NCI-H1417 treated with DMSO at 0.1 percent for 48 hours (cell line): ENCODE measurements around the gene COL27A1.

Source experiments
- DNase-seq: peaks from one replicate; lab custom pipeline; 2025; lab: John Stamatoyannopoulos, UW

Gene COL27A1

DNA sequence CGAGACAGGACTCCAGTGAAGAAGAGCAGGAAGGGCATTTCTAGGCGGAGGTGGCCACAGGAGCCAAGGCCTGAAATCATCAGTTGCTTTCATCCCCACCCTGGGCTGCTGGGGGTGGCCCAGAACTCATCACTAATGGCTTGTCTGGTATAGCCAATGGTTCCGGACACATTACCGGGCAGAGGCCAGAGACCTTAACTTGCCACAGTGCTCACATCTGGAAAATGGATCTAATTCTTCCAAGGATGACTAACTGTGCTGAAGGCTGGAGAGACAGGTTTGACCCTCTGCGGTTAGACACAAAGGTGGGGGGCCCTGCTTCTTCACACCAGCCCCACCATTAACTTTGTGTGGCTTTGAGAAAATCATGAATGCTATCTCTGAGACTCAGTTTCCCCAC lies 6.2 kb upstream of the COL27A1 start:
- DNase-seq: no peak

- no peak for DNase-seq
These were observed 5.5 kb upstream of the COL27A1 start for GRCh38 chr9:114149765-114150340.

DNA sequence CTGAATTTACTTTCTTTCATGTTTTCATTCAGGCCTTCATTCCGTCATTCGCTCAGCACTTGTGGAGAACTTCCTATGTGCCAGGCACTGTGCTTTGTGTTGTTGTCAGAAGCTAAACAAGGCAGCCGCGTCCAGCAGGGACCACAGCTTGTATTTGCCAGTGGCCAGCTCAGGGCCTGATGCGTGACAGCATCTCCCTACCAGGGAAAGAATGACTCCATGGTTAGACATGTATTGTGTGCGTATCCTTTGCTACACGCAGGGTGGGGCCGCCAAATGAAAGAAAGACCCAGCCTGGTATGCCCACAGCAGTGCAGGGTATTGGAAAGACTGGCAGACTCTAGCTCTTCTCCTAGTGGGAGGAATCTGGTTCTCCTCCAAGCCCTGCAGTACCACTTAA lies 4.7 kb upstream of the COL27A1 start:
- DNase-seq: no peak

DNA sequence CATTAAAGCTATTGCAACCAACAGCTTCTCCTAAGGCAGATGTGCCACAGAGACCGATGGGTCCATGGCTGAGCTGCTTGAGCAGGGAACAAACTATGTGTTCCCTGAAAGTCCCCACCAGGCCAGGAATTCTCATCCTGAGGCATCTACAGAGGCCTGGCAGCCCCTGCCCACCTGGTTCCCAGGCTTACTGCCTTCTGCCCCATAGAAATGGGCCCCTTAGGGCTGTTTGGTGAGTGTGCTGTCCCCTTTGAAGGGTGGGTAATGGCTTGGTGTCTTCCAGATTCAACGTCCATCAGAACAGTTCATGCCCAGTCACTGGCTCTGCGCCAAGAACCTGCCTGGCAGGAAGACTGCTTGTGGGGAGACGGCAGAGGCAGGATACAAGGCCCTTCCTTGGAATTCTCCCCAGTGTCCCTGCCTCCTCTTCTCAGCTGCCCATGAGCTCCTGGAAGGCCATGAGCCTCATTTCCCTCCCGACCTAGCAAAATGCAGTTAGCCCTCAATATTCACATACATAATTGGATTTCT lies 3.8 kb upstream of the COL27A1 start:
- DNase-seq: no peak

DNA sequence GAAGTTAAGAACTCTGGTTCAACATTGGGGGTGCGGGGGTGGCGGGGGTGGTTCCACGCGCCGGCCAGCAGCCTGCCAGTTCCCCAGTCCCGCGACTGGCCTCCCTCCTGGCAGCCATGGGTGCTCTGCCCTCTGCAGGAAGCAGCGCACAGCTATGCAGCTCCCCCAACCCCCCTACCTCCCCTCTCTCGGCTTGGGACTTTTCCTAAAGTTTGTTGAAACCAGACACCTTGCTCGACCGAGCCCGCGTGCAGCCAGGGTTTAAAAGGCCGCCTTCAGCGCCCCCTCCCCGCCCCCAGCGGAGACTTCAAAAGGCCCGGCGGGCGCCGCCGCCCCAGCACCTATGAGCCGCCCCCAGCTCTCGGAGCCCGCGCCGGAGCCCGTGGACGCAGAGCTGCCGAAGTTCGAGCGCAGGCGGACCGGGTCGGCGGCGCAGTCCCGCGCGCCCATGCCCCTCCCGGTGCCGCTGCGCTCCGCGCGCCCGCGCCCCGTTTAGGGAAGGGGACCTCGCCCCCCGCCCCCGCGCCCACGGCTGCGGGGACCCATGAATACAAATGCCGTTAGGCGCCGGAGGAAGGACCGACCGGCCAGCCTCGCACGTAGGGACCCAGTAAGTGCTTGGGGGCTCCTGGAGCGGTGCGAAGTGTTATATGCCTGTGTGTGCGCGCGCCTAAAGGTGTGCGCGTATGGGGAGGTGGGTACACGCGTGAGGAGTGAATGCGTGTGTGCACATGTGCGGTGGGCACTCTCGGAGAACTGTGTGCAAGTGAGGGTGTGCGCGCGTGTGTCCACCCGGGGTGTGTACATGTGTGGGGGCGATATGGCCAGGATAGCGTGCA lies 1.4 kb upstream of the COL27A1 start:
- DNase-seq: no peak

GRCh38 chr9:114154600-114155102 lies 686 bp upstream of the COL27A1 start:
- DNase-seq: no peak

DNA sequence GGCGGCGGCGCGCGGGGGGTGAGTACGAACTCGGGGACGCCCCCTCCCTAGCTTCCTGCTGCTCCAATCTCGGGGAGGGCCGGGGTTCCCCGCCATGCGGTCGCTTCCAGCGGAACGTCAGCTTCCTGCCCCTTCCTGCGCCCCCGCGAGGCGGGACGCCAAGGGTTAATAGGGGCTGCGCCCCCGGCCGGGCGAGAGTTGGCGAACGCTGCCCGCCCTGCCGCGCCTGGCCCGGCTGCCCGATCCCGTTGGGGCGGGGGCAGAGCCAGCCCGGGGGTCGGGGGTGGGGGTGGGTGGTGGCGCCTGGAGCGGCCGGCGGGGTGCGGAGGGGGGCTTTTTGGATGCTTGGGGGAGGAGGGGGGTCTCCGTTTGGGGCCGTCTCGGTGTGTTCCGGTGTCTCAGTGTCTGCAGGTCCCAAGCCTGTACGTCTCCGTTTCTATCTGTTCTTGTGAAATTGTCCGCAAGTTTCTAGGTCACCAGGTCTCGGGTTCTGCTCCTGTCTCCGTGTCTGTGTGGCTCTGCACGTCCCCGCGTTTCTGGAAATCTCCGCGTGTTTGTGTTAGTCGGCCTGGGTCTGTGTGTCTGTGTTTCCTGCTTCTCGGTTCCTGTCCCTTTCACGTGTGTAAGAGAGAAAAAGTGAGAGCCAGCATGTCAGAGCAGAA lies 789 bp downstream of the COL27A1 start:
- no peak for DNase-seq

DNA sequence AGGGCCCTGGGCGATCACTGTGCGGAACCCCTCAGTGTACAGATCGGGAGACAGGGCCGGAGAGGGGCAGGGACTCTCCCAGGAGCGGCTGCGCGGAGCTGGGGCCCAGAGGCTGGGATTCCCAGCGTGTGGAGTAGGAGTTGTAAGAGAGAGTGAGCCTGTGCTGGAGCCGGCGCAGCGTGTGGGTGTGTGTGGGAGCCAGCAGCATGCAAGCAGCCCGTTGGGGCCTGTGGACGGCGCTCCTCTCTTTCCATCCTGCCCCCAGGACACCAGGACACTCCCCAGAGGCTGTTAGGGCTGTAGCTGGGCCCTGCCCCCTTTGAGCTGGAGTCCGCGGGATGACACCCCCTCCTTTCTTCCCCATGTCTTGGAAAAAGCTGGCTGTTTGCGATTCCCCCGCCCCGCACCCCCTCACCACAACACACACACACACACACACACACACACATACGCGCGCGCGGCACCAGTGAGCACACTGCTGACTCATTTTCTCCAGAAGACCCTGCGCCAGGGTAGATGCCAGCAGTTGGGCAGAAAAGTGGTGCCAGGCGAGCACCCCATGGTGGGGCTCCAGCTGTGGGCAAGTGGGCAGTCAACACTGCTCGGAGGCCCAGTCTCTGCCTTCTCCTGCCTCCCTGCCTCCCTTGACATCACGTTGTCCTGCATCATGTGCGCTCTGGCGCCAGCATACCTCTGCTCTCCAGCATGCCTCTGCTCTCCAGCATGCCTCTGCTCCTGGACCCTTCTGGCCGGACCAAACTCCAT lies 1.5 kb downstream of the COL27A1 start:
- DNase-seq: no peak

- no peak for DNase-seq
These were observed 2.3 kb downstream of the COL27A1 start for GRCh38 chr9:114157516-114158176.

DNA sequence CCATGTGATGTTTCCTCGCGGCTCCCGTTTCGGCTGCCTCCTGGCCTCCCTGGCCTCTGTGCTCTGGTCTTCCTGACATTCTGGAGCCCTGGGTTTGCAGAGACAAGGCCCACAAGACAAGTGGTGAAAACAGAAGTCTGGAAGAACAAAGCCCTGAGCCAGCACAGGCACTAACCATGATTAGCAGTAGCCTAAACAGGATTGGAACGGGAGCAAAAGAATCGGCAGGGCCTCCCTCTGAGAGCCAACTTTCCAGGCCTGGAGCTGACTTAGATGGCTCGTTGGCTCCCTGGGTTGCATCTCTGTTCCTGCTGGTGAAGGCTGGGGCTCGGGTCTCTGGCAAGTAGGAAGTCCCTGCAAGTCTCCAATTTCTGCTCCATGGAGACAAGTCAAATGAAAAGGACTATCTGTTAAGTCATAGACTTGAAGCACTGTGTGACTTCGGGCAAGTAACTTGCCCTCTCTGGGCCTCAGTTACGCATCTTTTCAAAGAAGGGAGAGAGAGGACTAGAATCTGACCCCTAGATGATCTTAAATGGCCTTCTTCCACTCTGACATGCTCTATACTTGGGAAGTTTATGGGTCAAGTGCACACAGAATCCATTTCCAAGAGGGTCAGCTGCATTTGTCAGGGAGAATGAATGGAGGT lies 3.3 kb downstream of the COL27A1 start:
- DNase-seq: no peak

DNA sequence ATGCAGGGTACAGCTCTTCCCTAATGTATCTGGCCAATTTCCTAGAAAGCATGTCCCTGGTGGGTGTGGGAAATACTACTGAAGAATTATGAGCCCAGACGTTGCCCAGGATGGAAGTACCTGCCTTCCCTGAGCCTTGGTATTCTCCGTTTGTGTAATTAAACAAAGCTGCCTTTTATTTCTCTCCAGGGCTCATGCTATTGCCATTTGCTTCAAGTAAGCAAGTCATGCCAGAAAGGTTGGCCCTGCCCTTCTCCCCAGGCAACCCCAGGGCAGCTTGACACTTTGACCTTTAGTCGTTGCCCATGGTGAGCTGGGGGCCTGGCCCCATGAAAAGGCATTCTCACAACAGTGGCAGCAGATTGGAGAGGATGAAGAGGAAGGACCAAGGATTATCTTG lies 4.4 kb downstream of the COL27A1 start:
- no peak for DNase-seq

DNA sequence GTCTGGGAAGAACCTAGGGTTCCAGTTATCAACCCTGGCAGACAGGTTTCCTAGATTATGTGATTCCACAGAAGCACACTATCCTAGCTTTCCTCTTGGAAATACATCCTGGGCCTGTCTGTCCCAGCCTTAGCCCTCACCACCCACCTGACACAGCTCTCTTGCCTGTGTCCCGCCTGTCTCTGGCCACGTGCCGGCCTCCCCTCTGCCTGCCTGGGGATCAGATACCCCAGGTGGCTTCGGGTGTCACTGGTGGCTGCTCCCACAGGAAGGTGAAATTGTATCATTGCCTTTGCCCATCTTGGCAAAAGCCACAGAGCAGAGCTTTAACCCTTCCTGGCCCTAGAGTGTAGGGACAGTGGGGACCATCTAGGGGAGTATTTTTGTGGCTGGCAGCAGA lies 6.2 kb downstream of the COL27A1 start:
- DNase-seq: no peak

DNA sequence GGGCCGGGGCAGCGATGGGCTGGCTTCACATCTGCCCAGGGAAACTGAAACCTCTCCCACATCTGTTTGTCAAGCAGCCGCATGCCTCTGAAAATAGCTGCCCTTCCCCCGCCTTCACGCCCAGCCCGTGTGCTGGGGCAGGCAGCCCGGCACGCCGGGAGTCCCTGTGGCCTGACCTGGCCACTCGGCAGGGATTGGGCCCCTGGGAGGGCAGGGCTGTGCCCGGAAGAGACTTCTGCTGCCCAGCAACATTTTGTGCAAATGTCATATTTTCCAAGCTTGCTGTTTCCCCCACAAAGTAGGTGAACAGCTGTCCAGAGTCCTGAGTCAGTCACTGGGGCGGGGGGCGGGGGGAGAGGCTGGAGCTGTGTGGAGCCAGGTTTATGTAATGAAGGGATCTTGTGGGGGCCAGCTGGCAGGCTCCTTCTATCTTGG lies 8.2 kb downstream of the COL27A1 start:
- no peak for DNase-seq

DNA sequence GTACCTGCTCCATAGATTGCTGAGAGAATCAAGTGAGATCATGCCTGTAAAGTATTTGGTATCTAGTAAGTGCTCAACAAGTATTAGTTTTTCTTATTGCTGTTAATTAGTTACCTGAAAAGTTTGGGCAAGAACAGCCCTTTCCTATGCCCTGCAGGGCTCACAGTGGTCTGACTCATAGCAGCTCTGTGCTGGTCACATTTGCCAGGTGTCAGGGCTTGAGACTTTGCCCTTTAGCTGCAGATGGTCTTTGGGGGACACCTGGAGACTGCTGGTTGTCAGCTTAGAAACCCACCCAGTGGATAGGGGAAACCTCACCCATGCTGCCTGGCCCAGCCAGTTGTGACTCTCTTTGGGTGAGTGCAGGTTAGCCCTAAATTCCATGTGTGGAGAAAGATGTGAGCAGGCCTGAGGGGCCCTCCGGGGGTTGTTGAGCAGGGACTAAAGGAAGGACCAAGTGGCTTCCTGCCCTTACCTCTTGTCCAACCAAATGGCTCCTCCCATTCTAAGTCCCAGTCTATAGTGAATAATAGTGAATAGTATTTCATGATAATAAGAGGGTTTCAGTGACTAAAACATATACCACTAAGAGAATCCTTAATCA lies 9.0 kb downstream of the COL27A1 start:
- DNase-seq: no peak

- DNase-seq: no peak
These were observed 10.2 kb downstream of the COL27A1 start for GRCh38 chr9:114165407-114166102.

DNA sequence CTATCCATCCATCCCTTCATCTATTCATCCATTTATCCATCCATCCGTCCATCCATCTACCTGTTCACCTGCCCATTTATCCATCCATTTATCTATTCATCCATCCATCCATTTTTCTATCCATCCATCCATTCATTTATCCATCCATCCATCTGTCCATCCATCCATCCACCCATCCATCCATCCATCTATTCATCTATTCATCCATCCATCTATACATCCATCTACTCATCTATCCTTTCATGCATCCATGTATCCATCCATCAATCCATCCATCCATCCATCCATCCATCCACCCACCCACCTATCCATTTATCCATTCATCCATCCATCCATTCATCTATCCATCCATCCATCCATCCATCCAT lies 10.8 kb downstream of the COL27A1 start:
- DNase-seq: no peak

DNA sequence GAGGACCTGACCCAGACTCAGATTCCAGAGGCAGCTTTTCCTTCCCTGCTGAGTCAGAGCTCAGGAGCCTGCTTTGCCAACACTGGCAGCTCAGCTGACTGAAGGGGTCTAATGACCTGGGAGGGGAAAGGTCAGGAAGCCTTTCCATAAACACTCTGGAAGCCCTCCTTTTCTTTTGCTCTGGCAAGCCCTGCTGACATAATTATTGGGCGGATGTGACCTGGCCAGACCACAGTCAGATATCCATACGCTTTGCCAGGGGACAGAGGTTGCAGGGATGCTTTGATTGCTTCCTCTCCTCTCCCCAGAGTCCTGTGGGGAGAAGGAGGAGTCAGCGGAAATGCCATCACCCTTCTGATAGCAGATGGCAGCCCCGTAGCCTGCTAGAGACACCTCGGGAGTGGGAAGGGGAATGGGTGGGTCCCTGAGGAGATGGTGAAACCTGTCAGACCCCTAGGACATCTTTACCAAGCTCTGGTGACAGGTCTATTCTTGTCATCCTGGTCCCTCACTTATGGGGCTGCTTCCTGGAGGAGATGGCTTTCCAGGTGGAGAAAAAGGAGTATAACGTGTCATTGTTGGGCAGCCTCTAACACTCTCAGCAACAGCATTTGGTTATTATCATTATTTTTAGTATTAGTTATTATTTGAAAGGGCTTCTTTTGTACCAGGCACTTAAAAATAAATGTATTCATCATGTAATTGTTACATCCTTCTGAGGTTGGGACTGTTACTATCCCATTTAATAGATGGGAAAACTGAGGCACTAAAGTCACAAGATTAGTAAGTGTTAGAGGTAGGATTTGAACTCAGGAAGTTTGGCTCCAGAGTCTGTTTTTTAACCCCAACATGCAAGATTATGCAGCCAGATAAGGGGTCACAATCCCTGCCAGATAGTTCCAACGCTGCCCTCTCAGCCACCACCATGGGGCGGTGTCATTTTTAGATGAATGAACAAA lies 11.6 kb downstream of the COL27A1 start:
- no peak for DNase-seq

GRCh38 chr9:114167591-114168091 lies 12.3 kb downstream of the COL27A1 start:
- DNase-seq: no peak
